NCI-H2196 treated with DMSO at 0.1 percent for 48 hours (cell line): ENCODE data around the gene GTF2IRD2.
"Not testable (repeated sequence)": the region's sequence is repeated elsewhere in the genome, so short reads cannot be mapped to it uniquely, and the experiment has no call there.

Experiments used
- DNase-seq: peaks from one replicate; lab custom pipeline; 2025; ENCODE audit not compliant: unreplicated experiment; lab: John Stamatoyannopoulos, UW

Gene GTF2IRD2

GRCh38 chr7:74850833-74851721 is at the start of gene GTF2IRD2:
TSS of gene GTF2IRD2 (minus strand) at chr7:74851605. CDS start at chr7:74836378, 15,227 bp downstream.
- DNase-seq, result not testable (repeated sequence)

DNA sequence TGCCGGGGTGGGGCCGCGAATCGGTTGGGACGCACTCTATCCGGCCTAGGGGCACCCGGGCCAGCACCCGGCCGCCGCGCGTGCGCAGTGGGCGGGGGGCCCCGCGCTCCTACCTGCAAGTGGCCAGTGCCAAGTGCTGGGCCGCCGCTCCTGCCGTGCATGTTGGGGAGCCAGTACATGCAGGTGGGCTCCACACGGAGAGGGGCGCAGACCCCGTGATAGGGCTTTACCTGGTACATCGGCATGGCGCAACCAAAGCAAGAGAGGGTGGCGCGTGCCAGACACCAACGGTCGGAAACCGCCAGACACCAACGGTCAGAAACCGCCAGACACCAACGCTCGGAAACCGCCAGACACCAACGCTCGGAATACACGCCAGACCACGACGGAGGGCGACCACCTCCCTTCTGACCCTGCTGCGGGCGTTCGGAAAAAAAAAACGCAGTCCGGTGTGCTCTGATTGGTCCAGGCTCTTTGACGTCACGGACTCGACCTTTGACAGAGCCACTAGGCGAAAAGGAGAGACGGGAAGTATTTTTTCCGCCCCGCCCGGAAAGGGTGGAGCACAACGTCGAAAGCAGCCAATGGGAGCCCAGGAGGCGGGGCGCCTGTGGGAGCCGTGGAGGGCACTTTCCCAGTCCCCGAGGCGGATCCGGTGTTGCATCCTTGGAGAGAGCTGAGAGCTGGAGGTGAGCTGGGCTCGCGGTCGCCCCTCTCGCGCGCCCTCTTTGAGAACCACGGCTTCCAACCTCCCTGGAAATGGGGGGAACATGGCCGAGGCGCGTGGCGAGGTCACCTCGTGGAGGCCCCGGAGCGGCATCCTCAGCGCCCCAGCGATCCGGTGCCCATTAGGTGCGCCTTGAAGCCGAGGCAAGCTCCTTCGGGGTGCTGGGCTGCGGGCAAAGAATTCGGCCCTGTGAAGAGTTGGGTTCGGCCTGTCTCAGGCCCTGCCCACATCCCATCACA is 39.0 kb upstream of the GTF2IRD2 start:
- peak; percentile 14 for DNase-seq

GRCh38 chr7:74889518-74890129 is 38.2 kb upstream of the GTF2IRD2 start:
- DNase-seq, result not testable (repeated sequence)

DNA sequence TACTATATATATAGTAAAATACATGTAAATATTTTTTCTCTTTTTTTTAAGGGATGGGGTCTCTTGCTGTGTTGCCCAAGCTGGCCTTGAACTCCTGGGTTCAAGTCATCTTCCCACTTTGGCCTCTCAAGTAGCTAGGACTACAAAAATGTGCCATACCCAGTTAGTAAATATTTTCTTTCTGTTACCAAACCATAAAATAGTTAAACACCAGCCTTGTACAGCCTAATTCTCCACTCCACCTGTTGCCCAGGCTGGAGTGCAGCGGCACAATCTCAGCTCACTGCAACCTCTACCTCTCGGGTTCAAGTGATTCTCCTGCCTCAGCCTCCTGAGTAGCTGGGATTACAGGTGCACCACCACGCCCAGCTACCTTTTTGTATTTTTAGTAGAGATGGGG is 33.9 kb upstream of the GTF2IRD2 start:
- not testable (repeated sequence) for DNase-seq

DNA sequence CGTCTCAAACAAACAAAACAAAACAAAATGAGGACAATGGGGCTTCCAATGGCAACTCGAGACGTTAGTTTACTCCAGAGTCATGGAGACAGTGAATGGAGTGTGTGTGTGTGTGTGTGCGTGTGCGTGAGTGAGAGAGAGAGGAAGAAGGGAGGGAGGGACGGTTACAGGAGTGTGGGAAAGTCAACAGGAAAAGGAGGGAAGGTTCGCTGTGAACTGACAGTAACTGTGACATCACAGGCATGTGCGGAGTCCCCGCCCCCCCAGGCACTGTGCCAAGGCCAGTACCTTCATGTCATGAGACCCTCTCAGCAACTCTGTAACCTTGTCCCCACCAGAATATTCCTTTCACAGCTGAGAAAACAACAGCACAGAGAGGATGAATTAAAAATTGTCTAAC is 30.7 kb upstream of the GTF2IRD2 start:
- DNase-seq, result not testable (repeated sequence)

DNA sequence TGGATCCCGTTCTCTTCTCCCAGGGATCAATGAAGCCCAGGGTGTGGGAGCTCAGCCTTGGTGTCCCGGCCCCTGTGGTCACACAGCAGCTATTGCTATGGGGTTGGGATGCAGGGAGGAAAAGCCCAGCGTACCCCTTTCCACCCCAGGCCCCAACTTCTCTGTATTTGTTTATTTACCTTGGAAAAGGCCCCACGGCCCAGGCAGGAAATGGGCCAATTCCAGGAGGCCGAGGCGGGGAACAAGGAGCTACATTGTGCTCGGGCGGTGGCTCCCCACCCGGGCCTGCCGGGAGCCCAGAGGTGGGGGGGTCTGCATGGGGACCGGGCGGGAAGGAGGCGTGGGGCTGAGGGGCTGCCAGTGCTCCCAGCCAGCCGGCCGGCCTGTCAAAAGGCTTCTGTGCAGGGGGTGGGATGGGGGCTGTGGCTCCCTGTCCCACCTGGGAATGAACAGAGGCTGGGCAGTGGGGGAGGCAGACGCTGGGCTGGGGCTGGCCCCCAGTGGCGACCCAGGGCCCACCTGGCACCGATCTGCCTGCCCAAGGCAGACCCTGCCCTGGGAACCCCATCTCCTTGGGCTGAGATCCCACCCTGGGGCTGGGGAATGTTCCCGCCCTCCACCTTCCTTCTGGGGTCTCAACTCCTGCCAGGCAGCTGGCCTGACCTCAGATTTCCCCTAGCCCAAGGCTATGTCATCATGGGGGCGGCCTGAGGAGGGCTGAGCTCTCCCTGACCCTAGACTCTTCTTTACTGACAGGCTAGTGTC is 23.5 kb upstream of the GTF2IRD2 start:
- DNase-seq, result not testable (repeated sequence)

DNA sequence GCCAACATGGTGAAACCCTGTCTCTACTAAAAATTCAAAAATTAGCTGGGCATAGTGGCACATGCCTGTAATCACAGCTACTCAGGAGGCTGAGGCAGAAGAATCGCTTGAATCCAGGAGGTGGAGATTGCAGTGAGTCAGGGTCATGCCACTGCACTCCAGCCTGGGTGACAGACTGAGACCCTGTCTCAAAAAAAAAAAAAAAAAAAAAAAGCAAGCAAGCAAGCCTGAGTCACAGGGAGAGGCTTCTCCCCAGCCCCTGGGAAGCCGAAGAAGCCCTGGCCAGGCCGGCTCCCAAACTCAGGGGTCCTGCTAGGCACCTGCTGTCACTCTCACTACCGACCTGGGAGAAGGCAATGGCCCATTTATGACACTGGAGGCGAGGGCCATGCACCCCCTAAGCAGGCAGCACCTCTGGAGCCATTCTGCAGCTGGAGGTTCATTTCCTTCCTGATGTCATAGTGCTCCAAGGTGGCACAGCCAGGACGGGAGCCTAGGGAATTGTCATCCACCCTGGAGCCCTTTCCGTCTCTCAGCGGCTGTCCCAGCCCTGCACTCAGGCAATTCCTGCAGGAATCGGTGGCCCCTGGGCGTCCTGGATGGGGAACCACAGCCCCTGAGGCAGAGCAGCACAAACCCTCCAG is 22.8 kb upstream of the GTF2IRD2 start:
- DNase-seq, result not testable (repeated sequence)

DNA sequence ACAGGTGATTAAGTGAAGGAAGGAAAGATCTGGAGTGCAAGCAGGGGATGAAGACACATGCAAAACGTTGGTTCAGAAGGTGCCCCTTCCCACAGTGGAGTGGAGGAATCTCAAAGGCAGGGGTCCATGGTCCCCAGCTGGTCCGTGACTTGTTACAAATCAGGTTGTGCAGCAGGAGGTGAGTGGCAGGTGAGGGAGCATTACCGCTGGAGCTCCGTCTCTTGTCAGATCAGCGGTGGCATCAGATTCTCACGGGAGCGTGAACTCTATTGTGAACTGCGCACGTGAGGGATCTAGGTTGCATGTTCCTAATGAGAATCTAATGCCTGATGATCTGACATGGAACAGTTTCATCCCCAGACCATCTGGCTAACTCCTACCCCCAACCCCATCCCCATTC is 21.1 kb upstream of the GTF2IRD2 start:
- DNase-seq, result not testable (repeated sequence)

DNA sequence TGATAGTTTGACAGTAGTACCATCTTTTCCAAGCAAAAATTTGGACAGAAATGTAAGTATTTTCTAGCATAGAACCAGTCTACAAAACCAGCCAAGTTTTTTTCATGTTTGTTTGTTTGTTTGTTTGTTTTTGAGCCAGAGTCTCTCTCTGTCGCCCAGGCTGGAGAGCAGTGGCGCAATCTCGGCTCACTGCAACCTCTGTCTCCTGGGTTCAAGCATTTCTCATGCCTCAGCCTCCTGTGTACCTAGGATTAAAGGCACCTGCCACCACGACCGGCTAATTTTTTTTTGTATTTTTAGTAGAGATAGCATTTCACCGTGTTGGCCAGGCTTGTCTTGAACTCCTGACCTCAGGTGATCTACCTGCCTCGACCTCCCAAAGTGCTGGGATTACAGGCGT is 14.4 kb upstream of the GTF2IRD2 start:
- not testable (repeated sequence) for DNase-seq

- not testable (repeated sequence) for DNase-seq
Measured at GRCh38 chr7:74849853-74850252, 1.6 kb downstream of the GTF2IRD2 start.

DNA sequence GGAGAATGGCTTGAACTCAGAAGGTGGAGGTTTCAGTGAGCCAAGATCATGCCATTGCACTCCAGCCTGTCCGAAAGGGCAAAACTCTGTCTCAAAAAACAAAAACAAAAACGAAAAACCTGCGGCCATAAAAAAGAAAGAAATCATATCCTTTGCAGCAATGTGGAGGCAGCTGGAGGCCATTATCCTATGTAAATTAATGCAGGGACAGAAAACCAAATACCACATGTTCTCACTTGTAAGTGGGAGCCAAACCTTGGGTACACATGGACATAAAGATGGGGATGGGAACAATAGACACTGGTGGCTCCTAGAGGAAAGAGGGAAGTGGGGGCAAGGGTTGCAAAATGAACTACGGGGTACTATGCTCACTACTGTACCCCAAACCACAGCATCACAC is 21.0 kb downstream of the GTF2IRD2 start:
- not testable (repeated sequence) for DNase-seq

DNA sequence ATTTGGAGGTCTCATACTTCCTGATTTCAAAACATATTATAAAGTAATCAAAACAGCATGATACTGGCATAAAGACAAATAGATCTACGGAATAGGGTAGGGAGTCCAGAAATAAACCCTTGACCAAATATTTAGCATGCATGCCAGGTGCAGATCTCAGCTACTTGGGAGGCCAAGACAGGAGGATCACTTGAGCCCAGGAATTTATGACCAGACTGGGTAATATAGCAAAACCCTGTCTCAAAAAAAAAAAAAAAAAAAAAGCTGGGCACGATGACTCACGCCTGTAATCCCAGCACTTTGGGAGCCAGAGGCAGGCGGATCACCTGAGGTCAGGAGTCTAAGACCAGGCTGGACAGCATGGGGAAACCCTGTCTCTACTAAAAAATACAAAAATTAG is 21.4 kb downstream of the GTF2IRD2 start:
- DNase-seq, result not testable (repeated sequence)

DNA sequence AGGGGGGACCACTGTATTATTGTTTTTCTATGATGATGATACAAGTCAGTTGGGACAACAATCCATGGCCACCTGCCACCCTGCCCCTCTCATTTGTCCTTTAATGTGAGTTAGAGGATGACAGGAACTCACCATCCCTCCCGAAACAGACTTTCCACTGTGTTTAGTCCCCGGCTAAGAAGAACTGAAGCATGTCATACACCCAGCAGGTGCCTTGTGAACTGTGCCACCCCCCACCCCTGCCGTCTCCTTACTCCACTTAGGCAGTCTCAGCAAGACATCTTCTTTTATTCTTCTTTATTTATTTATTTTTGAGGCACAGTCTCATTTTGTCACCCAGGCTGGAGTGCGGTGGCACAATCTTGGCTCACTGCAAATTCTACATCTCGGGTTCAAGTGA is 30.1 kb downstream of the GTF2IRD2 start:
- DNase-seq, result not testable (repeated sequence)

DNA sequence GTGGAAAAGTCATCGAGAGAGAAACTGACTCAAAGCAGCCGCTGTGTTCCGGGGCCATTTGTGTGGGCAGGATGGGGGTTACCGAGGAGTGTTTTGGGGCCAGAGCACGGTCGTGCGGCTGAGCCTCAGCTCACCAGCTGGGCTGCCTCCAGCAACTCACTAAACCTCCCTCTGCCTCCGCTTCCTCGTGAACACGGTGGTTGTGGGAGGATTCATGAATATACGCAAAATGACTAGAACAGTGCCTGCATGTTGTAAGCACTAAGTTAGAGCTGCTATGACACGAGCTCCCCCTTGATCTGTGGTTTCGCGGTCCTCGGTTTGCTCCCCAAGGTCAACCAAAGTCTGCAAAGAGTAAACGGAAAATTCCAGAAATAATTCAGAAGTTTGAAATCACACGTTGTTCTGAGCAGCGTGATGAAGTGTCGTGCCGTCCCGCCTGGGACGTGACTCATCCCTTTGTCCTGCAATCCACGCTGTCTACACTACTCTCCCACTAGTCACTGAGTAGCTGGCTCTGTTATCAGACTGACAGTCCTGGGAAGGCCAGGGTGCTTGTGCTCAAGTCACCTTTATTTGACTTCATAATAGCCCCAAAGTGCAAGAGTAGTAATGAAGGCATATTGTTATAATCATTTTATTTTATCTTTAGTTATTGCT is 31.1 kb downstream of the GTF2IRD2 start:
- DNase-seq, result not testable (repeated sequence)

- not testable (repeated sequence) for DNase-seq
Measured at GRCh38 chr7:74815882-74816281, 35.5 kb downstream of the GTF2IRD2 start.

- not testable (repeated sequence) for DNase-seq
Measured at GRCh38 chr7:74798644-74799043, 52.8 kb downstream of the GTF2IRD2 start.

GRCh38 chr7:74797848-74798622 is 53.4 kb downstream of the GTF2IRD2 start:
- not testable (repeated sequence) for DNase-seq

DNA sequence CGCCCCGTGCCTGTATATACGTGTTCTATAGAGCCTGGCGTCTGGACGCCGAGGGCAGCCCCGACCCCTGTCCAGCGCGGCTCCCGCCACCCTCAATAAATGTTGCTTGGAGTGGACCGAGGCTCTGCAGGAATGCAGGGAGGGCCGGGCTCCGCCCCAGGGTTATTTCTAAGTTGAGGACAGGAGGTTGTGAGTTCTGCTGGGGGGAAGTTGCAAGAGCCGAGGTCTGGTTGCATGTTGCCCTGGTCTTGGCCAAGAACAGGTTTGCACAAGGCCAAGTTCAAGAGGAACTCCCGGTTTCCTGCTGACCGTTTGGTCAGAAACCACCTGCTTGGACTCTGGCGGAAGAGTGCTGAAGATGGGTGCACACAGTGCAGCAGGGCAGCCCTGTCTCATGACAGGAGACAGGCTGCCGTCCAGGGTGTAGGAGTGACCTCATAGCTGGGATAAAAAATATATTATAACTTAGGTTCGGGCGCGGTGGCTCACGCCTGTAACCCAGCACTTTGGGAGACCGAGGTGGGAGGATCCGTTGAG is 62.1 kb downstream of the GTF2IRD2 start:
- not testable (repeated sequence) for DNase-seq
